Fibroblast of mammary gland (primary cell): Measurements from ENCODE around the gene ANKRD40.
"Not testable (repeated sequence)": the region's sequence is repeated elsewhere in the genome, so short reads cannot be mapped to it uniquely, and the experiment has no call there.

Source experiments
- DNase-seq: peaks from one replicate; pipeline ENCODE4 v3.0.0-alpha.2; 2010; ENCODE audit warnings: low read depth
- H3K4me3 ChIP-seq: 2 replicates; pipeline ENCODE4 v1.5.1; 2011; ENCODE audit warnings: low read depth, mild to moderate bottlenecking, low read length, moderate library complexity; ENCODE audit not compliant: control insufficient read depth
- TF ChIP-seq, protein P1 (sequence below): conservative IDR thresholded peaks from 2 replicates; pipeline ENCODE4 v1.5.1; 2011; ENCODE audit warnings: low read depth, low read length, inconsistent platforms; ENCODE audit not compliant: control insufficient read depth, insufficient read depth

The ANKRD40 gene

DNA sequence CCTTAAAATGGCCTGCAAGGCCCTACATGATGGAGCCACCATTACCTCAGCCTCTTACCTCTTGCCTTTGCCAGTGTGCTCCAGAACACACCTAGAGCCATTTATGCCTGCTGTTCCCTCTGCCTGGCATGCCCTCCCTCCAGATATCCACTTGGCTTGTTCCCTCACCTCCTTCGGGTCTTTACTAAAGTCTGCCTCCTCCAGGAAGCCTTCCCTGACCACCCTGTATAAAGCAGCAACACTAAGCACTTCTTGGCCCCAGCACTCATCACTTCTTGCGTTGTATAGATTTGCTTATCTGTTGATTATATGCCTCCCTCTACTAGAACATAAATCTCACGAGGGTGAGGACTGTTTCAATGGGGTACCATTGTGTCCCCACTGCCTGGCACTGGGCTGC is 25.3 kb downstream of the ANKRD40 start:
- no peak for DNase-seq
- TF ChIP-seq, protein P1, sequence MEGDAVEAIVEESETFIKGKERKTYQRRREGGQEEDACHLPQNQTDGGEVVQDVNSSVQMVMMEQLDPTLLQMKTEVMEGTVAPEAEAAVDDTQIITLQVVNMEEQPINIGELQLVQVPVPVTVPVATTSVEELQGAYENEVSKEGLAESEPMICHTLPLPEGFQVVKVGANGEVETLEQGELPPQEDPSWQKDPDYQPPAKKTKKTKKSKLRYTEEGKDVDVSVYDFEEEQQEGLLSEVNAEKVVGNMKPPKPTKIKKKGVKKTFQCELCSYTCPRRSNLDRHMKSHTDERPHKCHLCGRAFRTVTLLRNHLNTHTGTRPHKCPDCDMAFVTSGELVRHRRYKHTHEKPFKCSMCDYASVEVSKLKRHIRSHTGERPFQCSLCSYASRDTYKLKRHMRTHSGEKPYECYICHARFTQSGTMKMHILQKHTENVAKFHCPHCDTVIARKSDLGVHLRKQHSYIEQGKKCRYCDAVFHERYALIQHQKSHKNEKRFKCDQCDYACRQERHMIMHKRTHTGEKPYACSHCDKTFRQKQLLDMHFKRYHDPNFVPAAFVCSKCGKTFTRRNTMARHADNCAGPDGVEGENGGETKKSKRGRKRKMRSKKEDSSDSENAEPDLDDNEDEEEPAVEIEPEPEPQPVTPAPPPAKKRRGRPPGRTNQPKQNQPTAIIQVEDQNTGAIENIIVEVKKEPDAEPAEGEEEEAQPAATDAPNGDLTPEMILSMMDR, result no peak

DNA sequence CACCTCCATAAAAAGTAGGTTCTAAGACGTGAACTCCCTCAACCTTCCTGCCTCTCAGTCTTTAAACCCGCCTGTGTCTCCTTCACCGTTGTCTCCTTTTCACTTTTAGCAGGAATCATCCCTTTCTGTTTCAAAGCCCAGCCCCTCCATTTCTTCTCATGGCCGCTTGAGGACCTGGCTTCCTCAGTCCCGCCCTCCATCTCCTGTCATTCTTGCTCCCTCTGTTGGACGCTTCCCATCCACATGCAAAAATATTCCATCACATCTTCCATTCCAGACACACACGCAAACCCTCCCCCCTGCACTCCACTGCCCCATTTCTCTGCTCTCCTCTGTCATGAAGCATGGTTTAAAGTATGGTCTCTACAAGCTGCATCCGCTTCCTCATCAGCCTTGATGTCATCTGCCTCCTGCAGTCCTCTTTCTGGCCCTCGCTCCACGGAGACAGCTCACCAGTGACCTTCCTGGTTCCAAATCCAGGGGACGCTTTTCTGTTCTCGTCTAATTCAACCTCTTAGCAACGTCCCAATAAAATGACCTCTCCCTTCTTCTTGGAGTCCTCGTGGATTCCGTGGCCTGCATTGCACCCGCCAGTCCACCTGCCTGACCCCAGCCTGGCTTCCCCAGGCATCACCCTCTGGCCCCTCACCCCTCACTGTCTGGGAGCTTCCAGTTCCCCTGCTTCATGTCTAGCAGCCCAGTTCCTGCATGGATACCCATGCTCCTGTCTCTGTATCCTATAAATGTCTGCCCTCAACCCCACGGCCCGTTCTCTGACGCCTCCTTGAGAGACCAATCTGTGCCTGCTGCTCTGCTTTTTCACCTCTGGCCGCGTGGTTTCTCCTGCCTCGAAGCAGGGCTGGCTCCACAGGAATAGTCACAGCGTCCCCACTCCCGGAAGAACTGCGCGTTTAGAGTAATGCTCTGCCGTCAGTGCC is 26.2 kb downstream of the ANKRD40 start:
- TF ChIP-seq, protein P1, result peak; percentile 75
- peak; percentile 81 for DNase-seq
- H3K4me3 ChIP-seq, result no peak overlapping the region

More for the DNA sequence above, 25.3 kb downstream of the ANKRD40 start:
- no peak overlapping the region for H3K4me3 ChIP-seq

DNA sequence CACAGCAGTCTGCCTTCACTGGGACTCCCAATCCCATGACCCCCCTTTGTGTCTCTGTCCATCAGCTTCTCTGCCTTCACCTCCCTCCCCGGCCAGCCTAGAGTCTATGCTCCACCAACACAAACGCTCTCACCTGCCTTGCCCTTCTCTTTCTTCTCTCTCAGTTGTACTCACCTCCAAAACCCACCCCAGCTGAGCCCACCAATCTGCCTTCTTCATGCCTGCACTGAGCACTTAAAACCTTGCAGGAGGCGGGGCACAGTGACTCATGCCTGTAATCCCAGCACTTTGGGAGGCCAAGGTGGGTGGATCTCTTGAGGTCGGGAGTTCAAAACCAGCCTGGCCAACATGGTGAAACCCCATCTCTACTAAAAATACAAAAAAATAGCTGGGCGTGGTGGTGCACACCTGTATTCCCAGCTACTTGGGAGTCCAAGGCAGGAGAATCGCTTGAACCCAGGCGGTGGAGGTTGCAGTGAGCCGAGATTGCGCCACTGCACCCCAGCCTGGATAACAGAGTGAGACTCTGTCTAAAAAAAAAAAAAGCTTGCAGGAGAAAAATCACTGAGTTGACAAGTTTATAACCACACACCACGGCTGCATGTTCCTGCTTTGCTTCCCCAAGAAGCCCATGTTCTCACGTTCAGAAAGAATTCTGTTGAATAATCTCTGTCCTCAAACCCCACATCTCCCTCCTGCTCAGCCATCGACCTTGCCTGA is 27.0 kb downstream of the ANKRD40 start:
- H3K4me3 ChIP-seq, DNase-seq: not testable (repeated sequence)

DNA sequence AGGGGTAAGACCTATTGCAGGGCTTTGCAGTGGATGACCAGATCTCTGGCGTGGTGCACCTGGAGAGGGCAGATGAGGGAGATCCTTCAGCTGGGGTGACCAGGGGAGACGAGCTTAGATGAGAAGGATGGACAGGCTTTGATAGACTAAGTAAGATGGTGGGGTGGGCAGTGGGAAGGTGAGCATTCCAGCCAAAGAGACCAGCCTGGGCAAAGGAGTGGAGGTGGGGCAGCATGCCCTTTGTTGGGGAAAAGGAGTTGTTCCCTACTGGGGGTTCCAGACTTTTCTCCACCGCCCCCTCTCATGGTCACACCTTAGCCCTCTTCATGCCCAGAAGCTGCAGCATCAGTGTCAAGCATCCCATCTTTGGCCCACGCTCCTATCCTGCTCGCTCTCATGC is 27.6 kb downstream of the ANKRD40 start:
- H3K4me3 ChIP-seq, result no peak overlapping the region
- TF ChIP-seq, protein P1, result no peak
- no peak for DNase-seq

DNA sequence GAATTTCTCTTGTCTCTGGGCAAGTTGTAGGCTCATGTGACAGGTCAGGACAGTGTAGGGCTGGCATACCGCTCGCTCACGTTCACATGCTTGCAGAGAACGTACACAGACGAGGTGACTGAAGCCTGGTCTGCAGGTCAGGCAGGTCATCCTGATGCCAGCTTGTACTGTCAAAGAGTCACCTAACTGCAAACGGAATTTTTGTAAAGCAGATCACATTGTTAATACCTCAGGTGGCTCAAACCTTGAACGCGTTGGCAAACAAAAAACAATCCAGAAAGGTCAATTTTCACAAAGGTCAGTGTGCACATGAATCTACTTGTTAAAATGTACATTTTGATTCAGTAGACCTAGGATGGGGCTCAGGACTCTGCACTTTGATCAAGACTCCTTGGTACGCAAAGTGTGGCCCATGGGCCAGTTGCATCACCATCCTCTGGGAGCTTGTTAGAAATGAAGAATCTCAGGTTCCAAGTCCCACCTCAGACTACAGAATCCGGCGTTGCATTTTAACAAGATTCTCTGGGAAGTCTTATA is 28.6 kb downstream of the ANKRD40 start:
- H3K4me3 ChIP-seq, result no peak overlapping the region
- no peak for DNase-seq
- TF ChIP-seq, protein P1, result no peak

DNA sequence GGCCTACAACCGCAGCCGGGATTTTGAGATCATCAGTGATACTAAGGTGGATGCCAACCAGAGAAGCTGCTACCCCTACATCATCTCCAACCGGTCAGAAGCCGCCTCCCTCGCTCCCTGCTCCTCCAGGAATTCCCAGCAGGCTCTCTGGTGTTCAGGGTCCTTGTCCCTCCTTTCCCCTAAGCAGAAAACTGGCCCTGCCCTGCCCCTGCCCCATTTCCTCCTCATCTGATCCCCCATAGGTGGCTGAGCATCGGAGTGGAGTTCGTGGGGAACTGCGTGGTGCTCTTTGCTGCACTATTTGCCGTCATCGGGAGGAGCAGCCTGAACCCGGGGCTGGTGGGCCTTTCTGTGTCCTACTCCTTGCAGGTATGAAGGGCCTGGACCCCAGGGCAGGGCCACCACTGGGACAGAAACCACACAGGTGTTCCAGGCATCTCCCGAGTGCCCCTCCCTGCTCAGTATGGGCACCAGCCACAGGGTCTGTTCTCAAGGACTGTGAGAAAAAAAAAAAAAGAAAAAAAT is 29.8 kb downstream of the ANKRD40 start:
- H3K4me3 ChIP-seq, result no peak overlapping the region
- DNase-seq, result no peak
- TF ChIP-seq, protein P1, result no peak
